Right lobe of liver (tissue), 4 donors: Measurements from ENCODE around the gene CRIM1.

Source experiments
- CTCF ChIP-seq, 4 donors: fragments of 200-600 bp in 3 of 4; fragments of 450-650 bp in 1 of 4; IDR thresholded peaks; one replicate each; pipeline versions ENCODE4 v1.5.1 to v1.8.0; 2016 to 2022; ENCODE audit warnings: antibody characterized with exemption in 4 of 4, mild to moderate bottlenecking in 2 of 4
- POLR2A ChIP-seq: fragments of 450-650 bp; IDR thresholded peaks from one replicate; pipeline ENCODE4 v1.6.1; 2017; ENCODE audit warnings: antibody characterized with exemption, mild to moderate bottlenecking
- donor health status: DM: no; HTN: no; CAD: no.
- donor health status: DM: no; HTN: no; CAD: no.
- donor health status: DM: no; HTN: yes; CAD: no.

- TF ChIP-seq POLR2A: no peak
- TF ChIP-seq CTCF (IDR thresholded peaks at IDR 0.05): no peak
Measured at GRCh38 chr2:36481709-36482108, 126.1 kb downstream of the CRIM1 start.
